ENCODE results near the gene NFATC4. TPM values are rescaled to one million over a fixed set of nuclear protein-coding genes. Genes with fewer than 3 reads are reported as not detected.

NFATC4 gene
- total and polyA plus RNA-seq, 2 experiments from 2014 or later: 84.8 to 96.9 TPM

DNA sequence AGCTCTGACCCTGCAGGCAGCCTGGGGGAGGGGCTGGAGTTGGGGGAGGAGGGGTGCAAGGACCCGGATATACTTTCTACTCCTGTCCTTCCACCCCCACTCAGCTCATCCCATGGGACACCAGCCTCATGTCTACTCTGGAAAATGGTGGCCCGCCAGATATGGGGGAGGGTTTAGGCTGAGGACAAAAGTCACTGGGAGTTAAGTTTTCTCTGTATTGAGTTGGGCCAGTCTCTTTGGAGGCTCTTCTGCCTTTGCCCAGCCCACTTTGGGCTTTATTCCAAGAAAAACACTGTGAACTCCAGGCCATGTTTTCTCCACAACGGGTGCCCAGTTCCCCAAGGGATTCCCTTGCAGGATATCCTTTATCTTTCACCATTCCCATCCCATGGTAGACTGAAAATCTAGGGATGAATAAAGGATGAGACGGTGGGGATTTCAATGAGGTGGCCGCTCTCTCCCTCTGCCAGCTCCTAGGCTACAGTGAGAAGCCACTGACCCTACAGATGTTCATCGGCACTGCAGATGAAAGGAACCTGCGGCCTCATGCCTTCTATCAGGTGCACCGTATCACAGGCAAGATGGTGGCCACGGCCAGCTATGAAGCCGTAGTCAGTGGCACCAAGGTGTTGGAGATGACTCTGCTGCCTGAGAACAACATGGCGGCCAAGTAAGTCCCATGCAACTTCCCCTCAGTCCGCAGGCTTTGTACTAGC is 4.9 kb downstream of the NFATC4 start:
- no peak overlapping the region for H3K9ac ChIP-seq
- peaks cover 33% of the 10 kb centered on the region for H3K79me2 ChIP-seq (ENCODE audit: insufficient read depth)
- no peak for DNase-seq
- TF ChIP-seq EZH2 (IDR thresholded peaks at IDR 0.05; ENCODE audit: insufficient read depth, poor library complexity, severe bottlenecking) (no peak), EZH2phosphoT487 (IDR thresholded peaks at IDR 0.05; ENCODE audit: insufficient read depth, low read depth) (no peak)
- no peaks in the 10 kb centered on the region for H3K9me3 ChIP-seq (ENCODE audit: low read depth)
- H3K4me3 ChIP-seq: no peak overlapping the region
- H3K4me1 ChIP-seq (ENCODE audit: insufficient read depth): peaks cover 16% of the 10 kb centered on the region
- 84 to 88% methylated on average over 12 of the region's 12 CpGs for WGBS, 2 experiments (ENCODE audit: low coverage in 1 of 2, low lambda C conversion rate in 2 of 2, missing lambda C conversion rate in 2 of 2)
- H3K27me3 ChIP-seq (replicated peaks; ENCODE audit: insufficient read depth): no peaks in the 10 kb centered on the region
- in situ Hi-C loops (cut with MboI): no loop called here
- H3K4me2 ChIP-seq (ENCODE audit: unreplicated experiment): no peak overlapping the region
- H3K36me3 ChIP-seq (ENCODE audit: low read depth): peaks cover 28% of the 10 kb centered on the region; the same call in 1 of the 2 replicates
- no peak overlapping the region for H3K27ac ChIP-seq
- no peaks in the 10 kb centered on the region for H4K20me1 ChIP-seq (ENCODE audit: insufficient read depth)
- no peak overlapping the region for H2AFZ ChIP-seq
- H3F3A ChIP-seq (ENCODE audit: insufficient read depth): peaks cover 14% of the 10 kb centered on the region
- no peaks in the 10 kb centered on the region for H3K9me2 ChIP-seq (ENCODE audit: insufficient read depth)

GRCh38 chr14:24376448-24377070 is 8.6 kb downstream of the NFATC4 start:
- Histone ChIP-seq H3K36me3 (ENCODE audit: low read depth) (peaks cover 23% of the 10 kb centered on the region; the same call in 1 of the 2 replicates), H3K4me1 (ENCODE audit: insufficient read depth) (0 out of 2 replicates have a peak, but pooled peaks cover 3% of the 10 kb centered on the region)
- 75 to 81% methylated on average over 16 of the region's 16 CpGs for WGBS, 2 experiments (ENCODE audit: low coverage in 1 of 2, low lambda C conversion rate in 2 of 2, missing lambda C conversion rate in 2 of 2)

GRCh38 chr14:24377126-24377525 is 9.1 kb downstream of the NFATC4 start:
- in situ Hi-C loops (cut with MboI): no loop called here
- peaks cover 23% of the 10 kb centered on the region; the same call in 1 of the 2 replicates for H3K36me3 ChIP-seq (ENCODE audit: low read depth)

More at GRCh38 chr14:24376448-24377070, 8.6 kb downstream of the NFATC4 start:
- Histone ChIP-seq H3K27ac (no peak overlapping the region), H3K9me3 (ENCODE audit: low read depth) (no peaks in the 10 kb centered on the region), H3K9ac (no peak overlapping the region), H3K27me3 (replicated peaks; ENCODE audit: insufficient read depth) (no peaks in the 10 kb centered on the region), H3F3A (ENCODE audit: insufficient read depth) (peaks cover 22% of the 10 kb centered on the region), H3K4me3 (no peak overlapping the region), H3K79me2 (ENCODE audit: insufficient read depth) (0 out of 2 replicates have a peak, but pooled peaks cover 4% of the 10 kb centered on the region), H3K4me2 (ENCODE audit: unreplicated experiment) (no peak overlapping the region), H4K20me1 (ENCODE audit: insufficient read depth) (no peaks in the 10 kb centered on the region), H2AFZ (no peak overlapping the region), H3K9me2 (ENCODE audit: insufficient read depth) (no peaks in the 10 kb centered on the region)
- TF ChIP-seq EZH2phosphoT487 (IDR thresholded peaks at IDR 0.05; ENCODE audit: insufficient read depth, low read depth) (no peak), EZH2 (IDR thresholded peaks at IDR 0.05; ENCODE audit: insufficient read depth, poor library complexity, severe bottlenecking) (no peak)
- in situ Hi-C loops (cut with MboI): no loop called here
- no peak for DNase-seq

DNA sequence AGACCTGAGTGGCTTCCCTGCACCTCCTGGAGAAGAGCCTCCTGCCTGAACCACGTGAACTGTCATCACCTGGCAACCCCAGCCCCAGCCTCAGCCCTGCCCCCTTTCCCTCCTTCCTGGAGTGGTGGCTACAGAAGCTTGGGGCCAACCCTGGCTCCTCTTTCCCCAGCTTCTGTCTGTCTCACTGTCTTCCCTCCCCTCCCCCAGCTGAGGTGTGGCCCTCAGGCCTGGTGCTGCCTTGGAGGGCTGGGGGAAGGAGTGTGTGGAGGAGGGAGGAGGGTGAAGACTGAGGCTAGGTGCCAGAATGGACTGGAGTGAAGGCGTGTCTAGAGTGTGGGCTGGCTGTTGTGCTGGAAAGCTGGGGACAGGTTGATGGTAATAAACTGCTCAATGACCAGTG is 9.7 kb downstream of the NFATC4 start:
- TF ChIP-seq EZH2phosphoT487 (IDR thresholded peaks at IDR 0.05; ENCODE audit: insufficient read depth, low read depth): no peak
- TF ChIP-seq EZH2 (IDR thresholded peaks at IDR 0.05; ENCODE audit: insufficient read depth, poor library complexity, severe bottlenecking): no peak
- Histone ChIP-seq H3K27me3 (replicated peaks; ENCODE audit: insufficient read depth) (no peaks in the 10 kb centered on the region), H3K36me3 (ENCODE audit: low read depth) (peaks cover 22% of the 10 kb centered on the region; the same call in 1 of the 2 replicates)

More at GRCh38 chr14:24377126-24377525, 9.1 kb downstream of the NFATC4 start:
- H3K27ac ChIP-seq: no peak overlapping the region
- no peaks in the 10 kb centered on the region for H4K20me1 ChIP-seq (ENCODE audit: insufficient read depth)
- no peaks in the 10 kb centered on the region for H3K9me3 ChIP-seq (ENCODE audit: low read depth)
- H3K9me2 ChIP-seq (ENCODE audit: insufficient read depth): no peaks in the 10 kb centered on the region
- no peaks in the 10 kb centered on the region for H3K27me3 ChIP-seq (replicated peaks; ENCODE audit: insufficient read depth)
- no peak overlapping the region for H2AFZ ChIP-seq
- 0 out of 2 replicates have a peak, but pooled peaks cover 3% of the 10 kb centered on the region for H3K4me1 ChIP-seq (ENCODE audit: insufficient read depth)
- H3K4me2 ChIP-seq (ENCODE audit: unreplicated experiment): no peak overlapping the region
- WGBS, 2 experiments (ENCODE audit: low coverage in 1 of 2, low lambda C conversion rate in 2 of 2, missing lambda C conversion rate in 2 of 2): 81 to 82% methylated on average over 7 of the region's 7 CpGs
- H3F3A ChIP-seq (ENCODE audit: insufficient read depth): peaks cover 22% of the 10 kb centered on the region
- H3K79me2 ChIP-seq (ENCODE audit: insufficient read depth): no peaks in the 10 kb centered on the region
- TF ChIP-seq EZH2phosphoT487 (IDR thresholded peaks at IDR 0.05; ENCODE audit: insufficient read depth, low read depth) (no peak), EZH2 (IDR thresholded peaks at IDR 0.05; ENCODE audit: insufficient read depth, poor library complexity, severe bottlenecking) (no peak)
- DNase-seq: no peak
- H3K9ac ChIP-seq: no peak overlapping the region
- H3K4me3 ChIP-seq: no peak overlapping the region

More for the DNA sequence above, 9.7 kb downstream of the NFATC4 start:
- Histone ChIP-seq H3K9me2 (ENCODE audit: insufficient read depth) (no peaks in the 10 kb centered on the region), H4K20me1 (ENCODE audit: insufficient read depth) (no peaks in the 10 kb centered on the region), H2AFZ (no peak overlapping the region), H3F3A (ENCODE audit: insufficient read depth) (peaks cover 22% of the 10 kb centered on the region), H3K4me1 (ENCODE audit: insufficient read depth) (0 out of 2 replicates have a peak, but pooled peaks cover 3% of the 10 kb centered on the region), H3K79me2 (ENCODE audit: insufficient read depth) (no peaks in the 10 kb centered on the region), H3K9me3 (ENCODE audit: low read depth) (no peaks in the 10 kb centered on the region), H3K4me2 (ENCODE audit: unreplicated experiment) (no peak overlapping the region), H3K27ac (no peak overlapping the region), H3K4me3 (no peak overlapping the region), H3K9ac (no peak overlapping the region)
- in situ Hi-C loops (cut with MboI): no loop called here
- WGBS, 2 experiments (ENCODE audit: low coverage in 1 of 2, low lambda C conversion rate in 2 of 2, missing lambda C conversion rate in 2 of 2): 55 to 73% methylated on average over 2 of the region's 2 CpGs
- DNase-seq: no peak
